SH-SY5Y (cell line): ENCODE results near the gene TIMM8B.

Source experiments
- GATA2 ChIP-seq: IDR thresholded peaks from 2 replicates; pipeline ENCODE4 v1.6.1; 2011; ENCODE audit warnings: mild to moderate bottlenecking, low read depth, low read length
- GATA3 ChIP-seq: IDR thresholded peaks from 2 replicates; pipeline ENCODE4 v1.6.1; 2011; ENCODE audit warnings: low read depth, mild to moderate bottlenecking, low read length, moderate library complexity

- TF ChIP-seq GATA2 (no peak), GATA3 (no peak)
Measured at GRCh38 chr11:112100462-112100861, 13.9 kb upstream of the TIMM8B start.
